Urothelium cell line (cell line): ENCODE results near the gene TMEM131L.
"Not testable (repeated sequence)": the region's sequence is repeated elsewhere in the genome, so short reads cannot be mapped to it uniquely, and the experiment has no call there.

Experiments
- DNase-seq: peaks from one replicate; pipeline ENCODE4 v3.0.0; 2011; ENCODE audit warnings: low spot score, mixed read lengths
- FAIRE-seq: peaks from 2 replicates; lab custom pipeline; 2011; peaks lifted over from hg19 to GRCh38; lab: Jason Lieb, UNC

TMEM131L gene

DNA sequence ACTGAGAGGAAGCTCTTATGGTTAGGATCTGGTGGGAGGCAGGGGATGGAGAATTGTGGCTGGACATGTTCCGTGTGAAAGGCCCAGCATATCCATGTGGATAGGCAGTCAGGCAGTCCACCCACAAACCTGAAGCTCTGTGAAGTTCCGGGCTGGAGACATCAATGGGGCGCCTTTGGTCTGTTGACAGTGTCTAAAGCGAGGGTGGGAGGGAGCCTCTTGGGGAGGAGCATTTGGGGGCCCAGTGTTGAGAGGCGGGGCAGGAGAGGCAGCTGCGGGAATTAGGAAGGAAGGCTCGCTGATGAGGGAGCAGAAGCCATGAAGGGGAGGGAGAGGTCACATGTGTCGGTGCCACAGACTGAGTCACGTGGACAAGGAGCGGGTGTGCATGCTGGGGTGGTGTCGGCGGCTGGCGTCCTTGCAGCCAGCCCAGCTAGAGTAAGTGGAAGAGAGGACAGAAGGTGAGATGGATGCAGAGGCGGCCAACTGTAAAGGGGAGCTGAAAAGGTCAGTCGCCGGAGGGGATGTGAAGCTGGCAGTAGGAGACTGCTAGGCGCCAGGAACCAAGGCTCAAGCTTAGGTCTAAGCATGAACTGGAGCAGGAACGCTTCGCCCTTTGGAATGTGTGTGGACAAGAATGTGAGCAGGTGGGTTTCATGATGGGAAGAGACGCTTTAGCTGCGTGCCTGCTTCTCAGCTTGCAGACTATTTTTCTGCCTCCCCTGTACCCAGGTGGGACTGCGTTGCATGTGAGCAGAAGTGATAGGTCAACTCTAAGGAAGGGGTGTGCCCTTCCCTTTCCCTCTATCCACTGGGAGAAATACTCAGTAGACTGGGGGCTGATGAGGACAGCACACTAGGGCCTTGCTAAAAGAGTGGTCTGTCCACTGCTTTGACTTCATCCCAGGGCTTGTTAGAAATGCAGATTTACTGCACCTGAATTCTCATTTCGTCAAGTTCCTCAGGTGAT, 174.0 kb downstream of the TMEM131L start:
- no peak for FAIRE-seq

DNA sequence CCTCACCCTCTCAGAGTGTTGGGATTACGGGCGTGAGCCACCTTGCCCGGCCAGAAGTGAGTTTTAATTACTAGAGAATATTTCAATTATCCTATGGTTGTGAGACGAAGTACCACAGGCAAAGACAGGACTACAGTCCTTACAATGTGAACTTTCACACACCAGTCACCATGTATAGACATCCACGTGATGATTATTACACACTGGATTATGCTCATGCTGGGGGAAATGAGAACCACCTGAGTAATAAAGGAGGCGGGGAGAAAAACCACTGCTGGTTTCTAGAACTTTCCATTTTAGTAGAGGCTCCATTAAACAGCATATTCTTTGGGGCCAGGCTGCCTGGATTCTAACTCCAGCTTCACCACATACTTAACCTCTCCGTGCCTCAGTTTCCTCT, 175.4 kb downstream of the TMEM131L start:
- no peak for DNase-seq
- no peak for FAIRE-seq

More for the DNA sequence above, 174.0 kb downstream of the TMEM131L start:
- no peak for DNase-seq

DNA sequence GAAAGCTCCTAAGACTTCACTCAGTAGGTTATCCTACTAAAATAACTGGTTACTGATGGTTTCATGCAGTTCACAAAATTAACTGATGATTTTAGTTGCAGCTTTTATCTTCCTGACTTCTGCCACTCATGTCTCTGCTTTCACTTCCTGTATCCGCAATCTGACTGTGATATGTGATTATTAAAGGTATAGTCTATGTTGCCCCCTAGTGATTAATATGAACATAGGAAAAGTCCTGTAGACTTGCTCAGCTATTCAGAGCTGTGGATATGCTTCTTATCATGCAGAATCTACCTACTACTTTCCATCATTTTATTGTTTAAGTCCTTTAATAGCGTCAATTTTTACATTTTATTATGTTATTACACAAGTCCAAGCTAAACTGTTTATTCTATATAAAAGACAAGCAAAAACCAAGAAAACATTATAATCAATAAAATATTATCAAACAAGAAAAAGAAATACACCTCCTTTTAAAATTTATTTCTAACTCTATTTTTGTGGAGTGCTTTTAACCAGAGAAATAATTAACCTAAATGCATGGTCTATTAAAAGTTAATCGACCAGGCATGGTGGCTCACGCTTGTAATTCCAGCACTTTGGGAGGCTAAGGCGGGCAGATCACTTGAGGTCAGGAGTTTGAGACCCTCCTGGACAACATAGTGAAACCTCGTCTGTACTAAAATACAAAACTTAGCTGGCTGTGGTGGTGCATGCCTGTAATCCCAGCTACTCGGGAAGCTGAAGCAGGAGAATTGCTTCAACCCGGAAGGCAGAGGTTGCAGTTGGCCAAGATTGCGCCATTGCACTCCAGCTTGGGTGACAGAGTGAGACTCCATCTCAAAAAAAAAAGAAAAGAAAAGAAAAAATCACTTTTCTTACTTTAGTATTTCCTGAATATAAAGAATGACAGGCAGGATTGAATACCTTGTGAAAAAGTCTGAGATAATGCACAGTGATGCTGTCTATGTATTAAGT, 177.5 kb downstream of the TMEM131L start:
- FAIRE-seq (no peak), DNase-seq (peak; percentile 59)

DNA sequence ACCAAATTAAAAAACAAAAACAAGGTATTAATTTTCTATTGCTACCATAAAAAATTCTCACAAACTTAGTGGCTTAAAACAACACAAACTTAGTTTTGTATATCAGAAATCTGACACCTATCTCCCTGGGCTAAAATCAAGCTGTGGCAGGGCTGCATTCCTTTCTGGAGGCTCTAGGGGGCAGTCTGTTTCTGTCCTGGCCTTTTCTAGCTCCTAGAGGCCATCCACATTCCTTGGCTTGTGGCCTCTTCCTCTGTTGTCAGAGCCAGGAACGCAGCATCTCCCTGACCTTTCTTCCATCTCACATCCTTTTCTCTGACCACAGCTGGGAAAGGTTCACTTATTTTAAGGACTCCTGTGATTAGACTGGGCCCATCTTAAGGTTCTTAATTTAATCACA, 179.0 kb downstream of the TMEM131L start:
- FAIRE-seq, result no peak
- DNase-seq, result no peak

DNA sequence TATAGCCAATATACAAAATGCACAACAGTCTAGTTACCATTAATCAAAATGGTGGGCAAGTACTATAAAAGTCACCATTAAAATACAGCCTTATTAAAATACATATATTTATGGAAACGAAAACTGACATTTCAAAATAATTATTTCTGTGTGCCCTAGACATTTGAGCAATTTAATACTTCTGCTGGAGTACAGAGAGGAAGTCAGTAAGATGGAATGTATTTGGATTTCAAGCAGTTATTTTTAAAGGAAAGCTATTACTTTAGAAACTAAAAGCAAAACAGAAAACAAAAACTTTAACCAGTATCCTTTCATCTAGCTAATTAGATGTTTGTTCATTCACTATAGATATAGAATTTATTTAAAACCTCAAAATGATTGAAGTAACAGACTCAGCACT, 180.1 kb downstream of the TMEM131L start:
- no peak for DNase-seq
- no peak for FAIRE-seq

DNA sequence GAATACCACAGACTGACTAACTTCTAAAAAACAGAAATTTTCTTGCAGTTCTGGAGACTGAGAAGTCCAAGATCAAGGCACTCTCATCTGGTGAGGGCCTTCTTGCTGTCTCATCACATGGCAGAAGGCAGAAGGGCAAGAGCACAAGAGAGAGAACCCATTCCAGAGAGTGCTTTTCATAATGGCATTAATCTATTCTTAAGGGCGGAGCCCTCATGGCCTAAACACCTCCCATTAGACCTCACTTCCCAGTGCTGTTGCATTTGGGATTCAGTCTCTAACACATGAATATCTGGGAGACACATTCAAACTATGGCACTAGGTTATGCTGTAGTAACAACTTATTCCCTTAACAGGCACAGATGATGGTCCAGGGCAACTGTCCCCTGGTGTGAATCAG, 180.8 kb downstream of the TMEM131L start:
- no peak for FAIRE-seq

DNA sequence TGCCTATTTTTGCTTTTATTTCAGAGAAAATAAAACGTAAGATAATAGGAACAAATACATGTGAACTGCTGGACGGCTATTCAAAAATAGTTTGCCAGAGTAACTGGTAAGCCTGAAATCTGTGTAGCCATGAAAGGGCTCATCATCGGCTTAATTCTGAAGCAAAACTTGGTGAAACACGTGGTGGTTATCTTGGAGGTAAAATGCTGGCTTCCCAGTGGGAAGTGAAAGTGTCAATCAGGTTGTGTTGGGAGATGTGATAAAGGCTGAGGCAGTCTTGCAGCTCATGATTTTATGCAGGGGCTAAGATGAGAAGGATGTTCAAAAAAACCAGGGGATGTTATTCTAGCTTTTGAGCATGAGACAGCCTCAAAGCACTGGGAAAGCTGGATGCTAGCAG, 181.8 kb downstream of the TMEM131L start:
- DNase-seq, result no peak

More for the DNA sequence above, 180.8 kb downstream of the TMEM131L start:
- no peak for DNase-seq

DNA sequence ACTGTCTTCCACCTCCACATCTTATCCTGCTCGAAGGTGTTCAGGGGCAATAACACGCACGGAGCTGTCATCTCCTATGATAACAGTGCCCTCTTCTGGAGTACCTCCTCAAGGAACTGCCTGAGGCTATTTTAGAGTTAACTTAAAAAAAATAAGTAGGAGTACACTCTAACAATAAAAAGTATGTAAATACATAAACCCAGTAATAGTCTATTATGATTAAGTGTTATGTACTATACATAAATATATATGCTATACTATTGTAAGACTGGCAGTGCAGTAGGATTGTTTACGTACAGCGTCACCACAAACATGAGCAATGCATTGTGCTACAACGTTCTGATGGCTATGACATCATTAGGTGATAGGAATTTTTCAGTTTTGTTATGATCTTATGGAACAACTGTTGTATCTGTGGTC, 183.4 kb downstream of the TMEM131L start:
- DNase-seq, result no peak
- FAIRE-seq, result no peak

More for the DNA sequence above, 181.8 kb downstream of the TMEM131L start:
- no peak for FAIRE-seq

DNA sequence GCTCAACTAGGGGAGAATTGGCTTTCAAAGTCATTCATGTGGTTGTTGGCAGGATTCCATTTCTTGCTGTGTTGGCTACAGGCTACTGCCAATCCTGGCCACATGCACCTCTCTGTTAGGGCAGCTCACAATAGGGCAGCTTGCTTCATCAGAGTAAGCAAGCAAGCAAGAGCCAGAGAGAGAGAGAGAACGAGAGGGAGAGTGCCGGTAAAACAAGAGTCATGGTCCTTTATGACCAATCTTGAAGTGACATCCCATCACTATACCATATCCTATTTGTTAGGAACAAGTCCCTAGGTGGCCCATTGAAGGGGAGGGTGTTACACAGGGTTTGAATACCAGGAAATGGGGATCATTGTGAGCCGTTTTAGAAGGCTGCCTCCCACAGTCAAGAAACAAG, 185.0 kb downstream of the TMEM131L start:
- DNase-seq (no peak), FAIRE-seq (no peak)

DNA sequence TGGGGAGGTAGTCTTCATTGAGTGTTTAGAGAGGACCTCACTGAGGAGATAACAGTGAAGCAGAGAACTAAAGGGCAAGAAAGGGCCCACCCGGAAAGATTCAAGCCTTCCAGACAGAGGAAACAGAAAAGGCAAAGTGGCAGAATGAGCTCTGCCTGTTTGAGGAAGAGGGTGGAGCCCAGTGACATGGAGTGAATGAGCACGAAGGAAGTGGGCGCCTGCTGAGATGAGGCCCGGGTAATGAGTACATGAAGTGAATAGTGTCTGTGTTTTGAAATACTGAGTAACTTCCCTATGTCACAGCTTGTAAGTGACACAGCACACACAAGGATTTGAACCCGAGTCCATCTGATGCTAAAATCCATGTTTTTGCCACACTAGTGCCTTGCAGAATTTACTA, 185.4 kb downstream of the TMEM131L start:
- FAIRE-seq (no peak), DNase-seq (no peak)

DNA sequence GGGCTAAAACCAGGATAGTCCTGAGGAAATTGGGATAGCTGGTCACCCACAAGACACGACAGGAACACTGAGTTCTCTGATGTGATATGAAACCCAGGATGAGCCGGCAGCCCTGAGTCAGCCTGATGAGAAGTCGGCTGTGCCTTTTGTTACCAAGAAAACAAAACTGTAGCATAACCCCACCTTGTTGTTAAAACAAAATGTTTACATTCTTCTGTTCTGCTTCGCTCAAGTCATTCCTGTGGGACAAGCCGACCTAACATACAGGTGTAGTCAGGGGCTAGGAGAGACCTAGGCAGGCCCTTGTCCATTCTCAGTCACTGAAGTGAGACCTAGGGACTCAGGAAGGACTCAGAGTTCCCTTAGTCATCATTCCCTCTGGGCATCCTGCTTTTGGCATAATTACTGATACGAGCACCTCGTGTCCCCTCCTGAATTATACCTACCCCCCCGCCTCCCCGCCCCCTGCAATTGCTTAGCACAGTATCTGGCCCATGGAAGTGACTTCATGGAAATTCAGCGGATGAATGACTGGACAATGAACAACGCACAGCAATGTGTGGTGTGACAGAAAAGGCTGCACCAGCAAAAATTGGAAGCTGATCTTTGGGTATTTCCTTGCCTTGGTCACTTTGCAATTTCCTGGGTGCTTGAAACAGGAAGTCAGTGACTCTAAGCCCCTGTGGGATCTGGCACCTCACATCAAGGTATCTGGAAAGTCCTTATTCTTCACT, 186.1 kb downstream of the TMEM131L start:
- FAIRE-seq, result no peak
- no peak for DNase-seq

DNA sequence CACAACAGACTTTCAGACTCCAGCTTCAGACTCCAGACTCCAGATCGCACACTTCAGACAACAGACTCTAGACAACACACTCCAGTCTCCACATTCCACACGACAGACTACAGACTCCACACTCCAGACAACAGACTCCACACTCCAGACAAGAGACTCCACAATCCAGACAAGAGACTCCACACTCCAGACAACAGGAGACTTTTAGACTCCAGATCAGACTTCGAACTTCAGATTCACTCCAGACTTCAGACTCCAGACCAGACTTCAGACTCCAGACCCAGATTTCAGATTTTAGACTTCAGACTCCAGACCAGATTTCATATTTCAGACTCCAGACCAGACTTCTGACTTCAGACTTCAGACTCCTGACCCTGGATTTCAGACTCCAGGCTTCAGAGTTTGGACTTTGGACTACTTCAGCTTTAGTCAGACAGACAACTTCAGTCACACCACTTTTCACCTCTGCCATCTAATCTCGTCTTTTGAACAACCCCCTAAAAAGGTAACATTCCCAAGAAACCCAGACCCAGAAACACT, 188.9 kb downstream of the TMEM131L start:
- FAIRE-seq (no peak), DNase-seq (no peak)

DNA sequence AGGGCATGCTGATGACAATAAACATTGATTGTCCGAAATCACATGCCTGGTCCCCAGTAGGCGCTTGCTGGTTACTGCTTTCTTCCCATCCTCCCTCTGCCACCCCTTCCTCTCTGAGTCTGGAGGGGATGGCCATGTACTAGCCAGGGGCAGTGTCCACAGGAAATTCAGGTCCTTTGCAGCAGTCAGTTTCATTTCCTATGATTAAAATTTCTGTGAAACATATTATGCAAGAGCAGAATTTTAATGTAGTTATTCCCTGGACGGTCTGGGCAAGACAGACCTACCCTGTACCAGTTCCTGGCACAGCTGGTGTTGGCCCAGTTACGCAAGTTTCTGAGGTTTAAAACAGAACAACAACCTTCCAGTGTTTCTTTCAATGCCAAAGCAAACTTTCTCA, 189.8 kb downstream of the TMEM131L start:
- no peak for FAIRE-seq
- DNase-seq, result no peak

DNA sequence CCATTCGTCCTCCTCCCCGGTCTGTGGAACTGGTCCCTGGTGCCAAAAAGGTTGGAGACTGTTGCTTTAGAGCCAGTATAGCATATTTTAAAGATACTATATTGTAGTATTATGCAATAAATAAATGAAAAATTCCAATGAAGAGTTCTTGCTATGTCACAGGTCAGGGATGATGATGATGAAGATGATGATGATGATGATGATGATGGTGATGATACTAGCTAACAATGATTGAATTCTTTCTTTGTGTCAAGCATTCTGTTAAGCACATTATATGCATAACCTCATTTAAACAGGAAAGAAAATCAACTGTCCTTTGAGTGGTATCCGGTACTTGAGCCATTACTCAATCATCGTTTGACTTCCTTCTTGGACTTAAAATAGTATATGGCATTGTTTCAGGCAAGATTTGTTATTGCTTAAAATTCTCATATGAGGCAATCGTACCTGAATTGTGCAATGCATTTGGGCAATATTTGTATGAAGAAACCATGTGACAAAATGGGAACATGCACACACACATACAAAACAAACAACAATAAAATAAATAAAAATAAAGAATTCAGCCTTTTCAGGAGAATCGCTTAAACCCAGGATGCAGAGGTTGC, 195.2 kb downstream of the TMEM131L start:
- DNase-seq, result no peak
- no peak for FAIRE-seq

DNA sequence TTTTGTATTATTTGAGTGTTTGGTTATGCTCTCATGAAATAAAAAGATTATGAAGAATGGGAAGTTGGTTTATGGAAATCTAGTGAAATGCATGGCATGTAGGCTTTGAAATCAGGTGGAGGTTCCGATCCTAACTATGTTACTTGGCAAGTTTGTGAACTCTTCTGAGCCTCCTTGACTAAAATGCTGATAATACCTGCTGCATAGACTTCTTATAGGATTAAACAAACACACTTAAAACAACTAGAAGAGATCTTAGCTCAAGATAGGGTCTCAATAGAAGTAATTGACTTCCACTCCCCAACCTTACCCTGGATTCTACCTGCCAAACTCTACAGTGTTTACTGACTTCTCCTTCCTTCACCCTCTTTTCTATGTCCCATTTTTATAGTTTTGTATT, 195.7 kb downstream of the TMEM131L start:
- FAIRE-seq (no peak), DNase-seq (no peak)

DNA sequence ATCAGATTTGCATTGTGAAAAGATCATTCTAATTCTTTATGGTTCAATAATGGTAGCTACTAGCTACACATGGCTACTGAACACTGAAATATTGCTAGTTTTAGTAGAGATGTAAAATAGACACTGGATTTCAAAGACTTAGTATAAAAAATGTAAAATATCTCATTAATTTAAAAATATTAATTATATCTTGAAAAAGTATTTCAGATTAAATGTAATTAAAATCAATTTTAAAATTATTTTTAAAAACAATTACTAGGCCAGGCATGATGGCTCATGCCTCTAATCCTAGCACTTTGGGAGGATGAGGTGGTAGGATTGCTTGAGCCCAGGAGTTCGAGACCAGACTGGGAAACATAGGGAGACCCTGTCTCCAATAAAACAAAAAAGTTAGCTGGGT, 197.5 kb downstream of the TMEM131L start:
- DNase-seq (no peak), FAIRE-seq (no peak)

DNA sequence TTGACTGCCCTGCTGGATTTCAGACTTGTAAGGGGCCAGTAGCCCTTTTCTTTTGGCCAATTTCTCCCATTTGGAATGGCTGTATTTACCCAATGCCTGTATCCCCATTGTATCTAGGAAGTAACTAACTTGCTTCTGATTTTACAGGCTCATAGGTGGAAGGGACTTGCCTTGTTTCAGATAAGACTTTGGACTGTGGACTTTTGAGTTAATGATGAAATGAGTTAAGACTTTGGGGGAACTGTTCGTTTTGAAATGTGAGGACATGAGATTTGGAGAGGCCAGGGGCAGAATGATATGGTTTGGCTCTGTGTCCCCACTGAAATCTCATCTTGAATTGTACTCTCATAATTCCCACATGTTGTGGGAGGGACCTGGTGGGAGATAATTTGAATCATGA, 200.3 kb downstream of the TMEM131L start:
- not testable (repeated sequence) for FAIRE-seq, DNase-seq

DNA sequence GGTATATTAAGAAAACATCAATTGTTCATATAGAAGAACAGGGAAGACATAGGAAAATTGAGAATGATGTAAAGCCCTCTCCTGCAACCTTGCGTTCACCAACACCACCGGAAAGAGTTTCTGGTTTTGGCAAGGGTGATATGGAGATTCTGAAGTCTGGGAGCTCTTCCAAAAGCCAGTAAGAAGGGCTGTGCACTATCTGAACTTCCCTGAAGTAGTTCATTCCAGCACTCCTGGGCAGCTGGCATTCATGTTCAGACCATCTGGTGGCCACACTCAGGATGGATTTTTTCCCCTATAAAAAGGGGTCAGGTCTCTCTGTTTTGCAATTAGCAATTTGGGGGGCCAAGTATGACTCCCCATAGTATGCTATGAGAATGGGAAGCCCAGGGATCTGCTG, 202.5 kb downstream of the TMEM131L start:
- no peak for DNase-seq
- no peak for FAIRE-seq

DNA sequence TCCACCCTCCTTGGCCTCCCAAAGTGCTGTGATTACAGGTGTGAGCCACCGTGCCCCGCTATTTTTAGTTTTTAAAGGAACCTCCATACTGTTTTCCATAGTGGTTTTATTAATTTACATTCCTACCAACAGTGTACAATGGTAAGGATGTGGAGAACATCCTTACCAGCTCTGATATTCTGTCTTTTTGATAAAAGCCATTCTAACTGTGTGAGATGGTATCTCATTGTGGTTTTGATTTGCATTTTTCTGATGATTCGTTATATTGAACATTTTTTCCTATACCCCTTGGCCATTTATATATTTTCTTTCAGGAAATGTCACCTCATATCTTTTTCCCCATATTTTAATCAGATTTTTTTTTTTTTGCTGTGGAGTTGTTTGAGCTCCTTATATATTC, 203.7 kb downstream of the TMEM131L start:
- FAIRE-seq (no peak), DNase-seq (no peak)

DNA sequence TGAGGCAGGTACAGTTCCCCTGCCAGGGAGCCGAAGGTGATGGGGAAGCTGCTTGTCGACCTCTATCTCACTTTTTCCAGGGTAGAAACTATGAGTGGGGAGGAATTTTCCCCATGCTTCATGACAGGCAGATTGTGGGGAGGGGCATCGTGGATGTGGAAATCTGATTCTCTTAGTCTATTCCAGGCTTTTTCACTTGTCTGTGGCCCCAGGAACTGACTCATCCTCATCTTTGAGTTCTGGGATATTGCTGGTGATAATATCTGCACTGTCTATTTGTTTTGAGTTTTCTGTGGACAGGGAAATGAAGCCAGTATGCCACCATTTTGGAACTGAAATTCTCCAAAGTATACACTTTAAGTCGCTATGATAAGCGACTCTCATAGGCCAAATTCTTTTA, 210.3 kb downstream of the TMEM131L start:
- no peak for FAIRE-seq
- DNase-seq, result no peak
